ENCODE results near the gene GHRH.

DNA sequence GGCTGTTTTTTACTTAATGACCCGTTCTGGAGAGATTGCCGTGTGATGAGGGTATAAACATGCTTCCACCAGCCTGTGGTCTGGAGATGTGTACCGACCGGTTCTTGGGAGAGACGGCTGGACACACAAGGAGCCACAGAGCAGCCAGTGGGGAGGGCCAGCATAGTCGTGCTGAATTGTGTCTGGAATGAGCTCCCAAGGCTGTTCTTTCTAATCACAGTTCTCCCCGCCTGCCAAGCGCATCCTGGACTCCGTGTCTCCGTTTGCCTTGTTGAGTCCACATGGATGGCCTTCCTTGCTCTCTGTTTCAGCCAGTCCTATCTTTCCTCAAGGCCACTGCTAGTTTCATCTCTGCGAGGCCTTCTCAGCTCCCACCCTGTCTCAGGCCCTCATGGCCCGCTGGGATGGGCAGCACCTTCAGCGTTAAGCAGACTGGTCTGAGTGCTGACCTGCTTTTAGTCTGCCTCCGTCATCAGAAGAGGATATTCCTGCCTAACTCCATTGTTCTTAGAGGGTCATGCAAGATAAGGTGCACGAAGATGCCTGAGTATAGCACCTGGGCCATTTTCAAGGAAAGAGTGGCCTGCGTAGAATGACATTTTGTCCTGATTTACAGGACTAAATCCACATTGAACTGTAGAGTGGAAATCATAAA, 48.4 kb upstream of the GHRH start:
- TF ChIP-seq, protein P1, sequence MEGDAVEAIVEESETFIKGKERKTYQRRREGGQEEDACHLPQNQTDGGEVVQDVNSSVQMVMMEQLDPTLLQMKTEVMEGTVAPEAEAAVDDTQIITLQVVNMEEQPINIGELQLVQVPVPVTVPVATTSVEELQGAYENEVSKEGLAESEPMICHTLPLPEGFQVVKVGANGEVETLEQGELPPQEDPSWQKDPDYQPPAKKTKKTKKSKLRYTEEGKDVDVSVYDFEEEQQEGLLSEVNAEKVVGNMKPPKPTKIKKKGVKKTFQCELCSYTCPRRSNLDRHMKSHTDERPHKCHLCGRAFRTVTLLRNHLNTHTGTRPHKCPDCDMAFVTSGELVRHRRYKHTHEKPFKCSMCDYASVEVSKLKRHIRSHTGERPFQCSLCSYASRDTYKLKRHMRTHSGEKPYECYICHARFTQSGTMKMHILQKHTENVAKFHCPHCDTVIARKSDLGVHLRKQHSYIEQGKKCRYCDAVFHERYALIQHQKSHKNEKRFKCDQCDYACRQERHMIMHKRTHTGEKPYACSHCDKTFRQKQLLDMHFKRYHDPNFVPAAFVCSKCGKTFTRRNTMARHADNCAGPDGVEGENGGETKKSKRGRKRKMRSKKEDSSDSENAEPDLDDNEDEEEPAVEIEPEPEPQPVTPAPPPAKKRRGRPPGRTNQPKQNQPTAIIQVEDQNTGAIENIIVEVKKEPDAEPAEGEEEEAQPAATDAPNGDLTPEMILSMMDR (IDR thresholded peaks at IDR 0.05): no peak
- no peak for TF ChIP-seq POLR2A (IDR thresholded peaks at IDR 0.05)
